ENCODE measurements around the gene ARHGAP22. TPM values are rescaled to one million over a fixed set of nuclear protein-coding genes. Genes with fewer than 3 reads are reported as not detected.

Gene ARHGAP22
- total RNA-seq, 1 donor from 2014 or later, result 1.9 TPM

- peaks cover 4% of the 10 kb centered on the region for H3K4me1 Mint-ChIP-seq (ENCODE audit: unreplicated experiment)
- H3K4me3 Mint-ChIP-seq (ENCODE audit: unreplicated experiment), result no peak overlapping the region
- TF ChIP-seq CTCF (IDR thresholded peaks at IDR 0.05; ENCODE audit: unreplicated experiment), result no peak
- H3K36me3 Mint-ChIP-seq (ENCODE audit: low read depth, unreplicated experiment), result no peaks in the 10 kb centered on the region
- no peak overlapping the region for H3K27ac Mint-ChIP-seq (ENCODE audit: unreplicated experiment)
- peaks cover 1% of the 10 kb centered on the region for H3K27me3 Mint-ChIP-seq (ENCODE audit: unreplicated experiment)
- H3K9me3 Mint-ChIP-seq (ENCODE audit: unreplicated experiment), result no peaks in the 10 kb centered on the region
- DNase-seq (ENCODE audit: low spot score), result no peak
These were observed 10.5 kb downstream of the ARHGAP22 start for GRCh38 chr10:48594371-48594770.

GRCh38 chr10:48592346-48592745 is 12.5 kb downstream of the ARHGAP22 start:
- DNase-seq (ENCODE audit: low spot score), result no peak
- Mint-ChIP-seq H3K27me3 (ENCODE audit: unreplicated experiment) (peaks cover 1% of the 10 kb centered on the region), H3K27ac (ENCODE audit: unreplicated experiment) (no peak overlapping the region), H3K4me1 (ENCODE audit: unreplicated experiment) (peaks cover 8% of the 10 kb centered on the region), H3K4me3 (ENCODE audit: unreplicated experiment) (no peak overlapping the region), H3K36me3 (ENCODE audit: low read depth, unreplicated experiment) (no peaks in the 10 kb centered on the region), H3K9me3 (ENCODE audit: unreplicated experiment) (no peaks in the 10 kb centered on the region)
- TF ChIP-seq CTCF (IDR thresholded peaks at IDR 0.05; ENCODE audit: unreplicated experiment), result no peak

GRCh38 chr10:48590945-48591344 is 13.9 kb downstream of the ARHGAP22 start:
- Mint-ChIP-seq H3K4me1 (ENCODE audit: unreplicated experiment) (peaks cover 8% of the 10 kb centered on the region), H3K36me3 (ENCODE audit: low read depth, unreplicated experiment) (peaks cover 1% of the 10 kb centered on the region), H3K27ac (ENCODE audit: unreplicated experiment) (no peak overlapping the region), H3K9me3 (ENCODE audit: unreplicated experiment) (peaks cover under 1% of the 10 kb centered on the region), H3K27me3 (ENCODE audit: unreplicated experiment) (peaks cover 1% of the 10 kb centered on the region), H3K4me3 (ENCODE audit: unreplicated experiment) (no peak overlapping the region)
- DNase-seq (ENCODE audit: low spot score), result no peak
- no peak for TF ChIP-seq CTCF (IDR thresholded peaks at IDR 0.05; ENCODE audit: unreplicated experiment)

GRCh38 chr10:48589266-48589665 is 15.6 kb downstream of the ARHGAP22 start:
- Mint-ChIP-seq H3K27ac (ENCODE audit: unreplicated experiment) (no peak overlapping the region), H3K4me1 (ENCODE audit: unreplicated experiment) (peaks cover 6% of the 10 kb centered on the region), H3K9me3 (ENCODE audit: unreplicated experiment) (peaks cover 11% of the 10 kb centered on the region), H3K27me3 (ENCODE audit: unreplicated experiment) (peaks cover 10% of the 10 kb centered on the region), H3K36me3 (ENCODE audit: low read depth, unreplicated experiment) (peaks cover 15% of the 10 kb centered on the region), H3K4me3 (ENCODE audit: unreplicated experiment) (no peak overlapping the region)
- DNase-seq (ENCODE audit: low spot score), result no peak
- no peak for TF ChIP-seq CTCF (IDR thresholded peaks at IDR 0.05; ENCODE audit: unreplicated experiment)

- Mint-ChIP-seq H3K27ac (ENCODE audit: unreplicated experiment) (no peak overlapping the region), H3K9me3 (ENCODE audit: unreplicated experiment) (peaks cover 11% of the 10 kb centered on the region), H3K4me1 (ENCODE audit: unreplicated experiment) (peaks cover 6% of the 10 kb centered on the region), H3K27me3 (ENCODE audit: unreplicated experiment) (peaks cover 10% of the 10 kb centered on the region), H3K4me3 (ENCODE audit: unreplicated experiment) (no peak overlapping the region), H3K36me3 (ENCODE audit: low read depth, unreplicated experiment) (peaks cover 15% of the 10 kb centered on the region)
- TF ChIP-seq CTCF (IDR thresholded peaks at IDR 0.05; ENCODE audit: unreplicated experiment), result no peak
- no peak for DNase-seq (ENCODE audit: low spot score)
These were observed 17.1 kb downstream of the ARHGAP22 start for GRCh38 chr10:48587819-48588218.
